DMS53 treated with DMSO at 0.1 percent for 48 hours (cell line): ENCODE measurements around the gene DHX30.
"Not testable (repeated sequence)": the region's sequence is repeated elsewhere in the genome, so short reads cannot be mapped to it uniquely, and the experiment has no call there.

Experiments
- DNase-seq: peaks from one replicate; lab custom pipeline; 2025; ENCODE audit not compliant: unreplicated experiment; lab: John Stamatoyannopoulos, UW

Gene DHX30, protein sequence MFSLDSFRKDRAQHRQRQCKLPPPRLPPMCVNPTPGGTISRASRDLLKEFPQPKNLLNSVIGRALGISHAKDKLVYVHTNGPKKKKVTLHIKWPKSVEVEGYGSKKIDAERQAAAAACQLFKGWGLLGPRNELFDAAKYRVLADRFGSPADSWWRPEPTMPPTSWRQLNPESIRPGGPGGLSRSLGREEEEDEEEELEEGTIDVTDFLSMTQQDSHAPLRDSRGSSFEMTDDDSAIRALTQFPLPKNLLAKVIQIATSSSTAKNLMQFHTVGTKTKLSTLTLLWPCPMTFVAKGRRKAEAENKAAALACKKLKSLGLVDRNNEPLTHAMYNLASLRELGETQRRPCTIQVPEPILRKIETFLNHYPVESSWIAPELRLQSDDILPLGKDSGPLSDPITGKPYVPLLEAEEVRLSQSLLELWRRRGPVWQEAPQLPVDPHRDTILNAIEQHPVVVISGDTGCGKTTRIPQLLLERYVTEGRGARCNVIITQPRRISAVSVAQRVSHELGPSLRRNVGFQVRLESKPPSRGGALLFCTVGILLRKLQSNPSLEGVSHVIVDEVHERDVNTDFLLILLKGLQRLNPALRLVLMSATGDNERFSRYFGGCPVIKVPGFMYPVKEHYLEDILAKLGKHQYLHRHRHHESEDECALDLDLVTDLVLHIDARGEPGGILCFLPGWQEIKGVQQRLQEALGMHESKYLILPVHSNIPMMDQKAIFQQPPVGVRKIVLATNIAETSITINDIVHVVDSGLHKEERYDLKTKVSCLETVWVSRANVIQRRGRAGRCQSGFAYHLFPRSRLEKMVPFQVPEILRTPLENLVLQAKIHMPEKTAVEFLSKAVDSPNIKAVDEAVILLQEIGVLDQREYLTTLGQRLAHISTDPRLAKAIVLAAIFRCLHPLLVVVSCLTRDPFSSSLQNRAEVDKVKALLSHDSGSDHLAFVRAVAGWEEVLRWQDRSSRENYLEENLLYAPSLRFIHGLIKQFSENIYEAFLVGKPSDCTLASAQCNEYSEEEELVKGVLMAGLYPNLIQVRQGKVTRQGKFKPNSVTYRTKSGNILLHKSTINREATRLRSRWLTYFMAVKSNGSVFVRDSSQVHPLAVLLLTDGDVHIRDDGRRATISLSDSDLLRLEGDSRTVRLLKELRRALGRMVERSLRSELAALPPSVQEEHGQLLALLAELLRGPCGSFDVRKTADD

DNA sequence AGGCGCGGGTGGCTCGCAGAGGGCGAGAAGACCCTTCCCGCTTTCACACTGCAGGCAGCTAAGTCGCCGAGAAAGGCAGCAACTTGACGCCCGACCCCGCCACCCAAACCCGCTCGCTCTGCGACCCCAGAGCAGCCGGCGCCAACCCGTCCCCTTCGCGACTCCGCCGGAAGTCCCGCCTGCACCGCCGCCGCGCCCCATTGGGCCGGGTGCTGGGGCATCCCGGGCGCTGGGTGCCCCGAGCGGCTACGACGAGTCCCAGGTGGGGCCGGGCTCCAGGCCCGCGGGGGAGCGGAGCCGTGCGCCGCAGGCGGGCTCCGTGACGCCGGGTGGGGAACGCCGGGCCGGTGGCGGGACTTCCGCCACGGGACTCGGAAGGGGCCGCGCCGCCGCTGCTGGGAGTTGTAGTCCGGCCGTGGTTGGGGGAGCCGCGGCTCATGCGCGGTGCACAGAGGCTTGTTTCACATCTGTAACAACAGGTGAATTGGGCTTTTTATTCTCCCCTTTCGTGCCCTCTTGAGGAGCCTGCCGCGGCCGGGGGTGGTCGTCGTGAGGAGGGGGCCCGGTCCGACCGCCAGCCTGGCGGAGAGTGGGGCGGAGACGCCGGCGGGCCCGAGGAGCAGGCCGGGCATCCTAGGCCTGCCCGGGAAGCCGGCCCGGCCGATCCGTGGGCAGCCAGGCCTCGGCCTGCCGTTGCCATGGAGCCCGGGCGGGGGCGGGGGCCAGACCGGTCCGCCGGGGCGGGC lies at the start of gene DHX30:
DHX30 (plus strand) TSS at position 405 of the 746 bp plus-strand sequence. CDS start 7,546 bp downstream, outside the sequence.
- peak; percentile 7 for DNase-seq

- DNase-seq = no peak
Observed at GRCh38 chr3:47758261-47759025, 44.5 kb upstream of the DHX30 start.

DNA sequence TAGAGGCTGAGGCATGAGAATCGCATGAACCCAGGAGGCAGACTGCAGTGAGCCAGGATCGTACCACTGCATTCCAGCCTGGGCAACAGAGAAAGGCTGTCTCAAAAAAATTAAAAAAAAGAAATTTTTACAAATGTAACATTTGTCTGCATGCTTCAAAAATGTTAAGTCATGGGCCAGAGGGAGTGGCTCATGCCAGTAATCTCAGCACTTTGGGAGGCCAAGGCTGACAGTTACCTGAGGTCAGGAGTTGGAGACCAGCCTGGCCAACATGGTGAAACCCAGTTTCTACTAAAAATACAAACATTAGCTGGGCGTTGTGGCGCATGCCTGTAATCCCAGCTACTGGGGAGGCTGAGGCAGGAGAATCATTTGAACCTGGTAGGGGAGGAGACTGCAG lies 42.7 kb upstream of the DHX30 start:
- DNase-seq = not testable (repeated sequence)

- no peak for DNase-seq
Observed at GRCh38 chr3:47761046-47761445, 41.9 kb upstream of the DHX30 start.

GRCh38 chr3:47762233-47762632 lies 40.7 kb upstream of the DHX30 start:
- DNase-seq = no peak

GRCh38 chr3:47766186-47766585 lies 36.8 kb upstream of the DHX30 start:
- DNase-seq = no peak

DNA sequence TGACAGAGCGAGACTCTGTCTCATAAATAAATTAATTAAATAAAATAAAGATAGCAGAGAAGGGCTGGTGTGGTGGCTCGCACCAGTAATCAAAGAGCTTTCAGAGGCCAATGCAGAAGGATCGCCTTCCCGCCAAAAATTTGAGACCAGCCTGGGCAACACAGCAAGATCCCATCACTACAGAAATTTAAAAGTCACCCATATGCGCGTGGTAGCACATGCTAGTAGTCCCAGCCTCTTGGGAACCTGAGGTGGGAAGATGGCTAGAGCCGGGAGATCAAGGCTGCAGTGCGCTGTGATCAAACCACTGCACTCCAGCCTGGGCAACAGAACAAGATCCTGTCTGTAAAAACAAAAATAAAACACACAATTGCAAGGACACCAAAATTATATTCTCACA lies 30.9 kb upstream of the DHX30 start:
- DNase-seq = no peak

GRCh38 chr3:47772788-47773187 lies 30.1 kb upstream of the DHX30 start:
- no peak for DNase-seq

GRCh38 chr3:47778746-47779145 lies 24.2 kb upstream of the DHX30 start:
- DNase-seq = no peak

DNA sequence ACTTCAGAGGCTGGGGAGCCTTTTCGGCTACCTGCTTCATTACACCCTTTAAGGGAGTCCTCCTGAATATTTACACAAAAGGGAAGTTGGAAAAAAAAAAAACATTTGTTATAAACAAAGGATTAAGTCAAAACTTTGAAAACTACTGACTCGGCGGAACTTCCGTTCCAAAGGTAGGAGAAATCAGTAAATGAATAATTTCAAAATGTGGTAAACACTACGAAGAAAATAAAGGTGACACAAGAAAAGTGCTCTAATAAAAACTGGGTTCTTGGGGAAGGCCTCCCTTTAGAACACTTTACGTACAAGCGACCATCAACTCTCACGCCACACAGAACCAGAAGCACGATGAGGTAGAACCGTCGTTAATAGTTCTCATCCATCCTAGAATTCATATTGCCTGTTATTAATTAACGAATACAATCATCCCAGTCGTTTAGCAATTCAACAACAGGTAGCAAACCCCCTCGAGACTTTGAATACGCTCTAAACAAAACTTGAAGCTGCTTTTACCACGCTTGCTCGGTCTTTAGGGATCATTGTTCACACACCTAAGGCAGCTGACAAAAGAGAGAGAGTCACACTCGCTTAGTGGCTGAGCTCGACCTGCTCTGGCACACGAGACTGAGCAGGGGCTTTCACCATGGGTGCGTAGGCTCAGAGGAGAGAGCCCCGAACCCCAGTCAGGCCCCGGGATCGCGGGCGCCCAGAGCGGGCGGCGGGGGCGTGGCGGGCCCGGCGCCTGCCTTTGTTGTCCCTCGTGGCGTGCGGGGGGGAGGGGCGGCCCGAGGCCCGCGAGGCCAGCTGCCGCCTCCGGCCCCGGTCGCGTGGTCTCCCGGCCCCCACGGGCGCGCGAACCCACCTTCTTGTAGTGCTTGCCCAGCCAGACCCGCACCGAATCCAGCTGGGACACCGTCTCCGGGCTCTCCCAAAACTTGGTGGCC lies 21.9 kb upstream of the DHX30 start:
- no peak for DNase-seq

- DNase-seq = peak; percentile 48
Observed at GRCh38 chr3:47781685-47782445, 21.1 kb upstream of the DHX30 start, which contains the start of gene SMARCC1. SMARCC1 (minus strand) TSS chr3:47781893; CDS start chr3:47781797, 96 bp downstream.

DNA sequence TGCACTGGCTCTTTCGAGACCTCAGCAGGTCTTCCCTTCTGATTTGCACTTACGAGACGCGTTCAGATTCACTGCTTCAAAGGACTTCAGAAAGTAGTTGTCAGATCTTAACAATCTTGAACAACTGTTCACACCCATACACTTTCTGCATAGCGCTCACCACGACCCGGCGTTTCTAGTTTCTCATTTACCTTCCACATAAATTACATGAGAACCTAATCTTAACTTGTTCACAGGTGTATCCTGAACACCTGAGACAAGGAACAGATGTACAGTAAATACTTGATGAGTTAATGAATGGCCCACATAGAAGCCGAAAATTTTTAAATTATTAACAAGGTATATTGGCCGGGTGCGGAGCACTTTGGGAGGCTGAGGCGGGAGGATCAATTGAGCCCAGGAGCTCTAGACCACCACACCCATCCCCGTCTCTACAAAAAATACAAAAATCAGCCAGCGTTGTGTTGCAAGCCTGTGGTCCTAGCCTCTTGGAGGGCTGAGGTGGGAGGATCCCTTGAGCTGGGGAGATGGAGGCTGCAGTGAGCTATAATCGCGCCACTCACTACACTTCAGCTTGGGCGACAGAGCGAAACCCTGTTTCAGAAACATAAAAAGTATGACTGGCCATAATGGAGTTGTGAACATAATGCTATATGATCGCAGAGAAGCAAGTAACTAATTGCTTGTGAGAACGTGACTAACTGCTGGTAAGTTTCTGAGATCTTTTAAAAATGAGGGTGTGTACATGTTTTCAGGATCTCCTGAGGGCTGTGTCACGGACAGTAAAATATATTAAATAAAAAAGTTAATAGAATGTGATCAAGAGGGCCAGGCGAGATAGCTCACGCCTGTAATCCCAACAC lies 20.3 kb upstream of the DHX30 start:
- no peak for DNase-seq

GRCh38 chr3:47783673-47784072 lies 19.3 kb upstream of the DHX30 start:
- no peak for DNase-seq

DNA sequence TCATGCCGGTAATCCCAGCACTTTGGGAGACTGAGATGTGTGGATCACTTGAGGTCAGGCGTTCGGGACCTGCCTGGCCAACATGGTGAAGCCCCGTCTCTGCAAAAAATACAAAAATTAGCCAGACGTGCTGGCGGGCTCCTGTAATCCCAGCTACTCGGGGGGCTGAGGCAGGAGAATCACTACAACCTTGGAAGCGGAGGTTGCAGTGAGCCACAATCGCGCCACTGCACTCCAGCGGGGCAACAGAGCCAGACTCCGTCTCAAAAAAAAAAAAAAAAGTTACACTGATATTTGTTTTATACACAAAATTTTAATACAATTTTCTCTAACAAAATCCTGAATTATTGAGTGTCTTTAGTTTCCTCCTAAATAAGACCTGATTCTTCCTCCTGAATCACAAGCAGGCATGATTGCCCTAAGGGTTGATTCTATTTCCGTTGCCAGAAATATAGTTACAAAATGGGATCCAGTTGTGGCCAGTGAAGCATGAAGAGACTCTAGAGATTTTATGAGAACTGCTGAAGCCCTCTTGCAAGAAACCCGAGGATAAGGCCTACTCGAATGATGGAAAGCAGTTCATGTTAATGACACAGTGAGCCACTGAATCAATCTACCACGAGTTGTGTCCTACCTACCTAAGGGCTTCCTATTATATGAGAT lies 11.6 kb upstream of the DHX30 start:
- no peak for DNase-seq

- no peak for DNase-seq
Observed at GRCh38 chr3:47792699-47793098, 10.2 kb upstream of the DHX30 start.

DNA sequence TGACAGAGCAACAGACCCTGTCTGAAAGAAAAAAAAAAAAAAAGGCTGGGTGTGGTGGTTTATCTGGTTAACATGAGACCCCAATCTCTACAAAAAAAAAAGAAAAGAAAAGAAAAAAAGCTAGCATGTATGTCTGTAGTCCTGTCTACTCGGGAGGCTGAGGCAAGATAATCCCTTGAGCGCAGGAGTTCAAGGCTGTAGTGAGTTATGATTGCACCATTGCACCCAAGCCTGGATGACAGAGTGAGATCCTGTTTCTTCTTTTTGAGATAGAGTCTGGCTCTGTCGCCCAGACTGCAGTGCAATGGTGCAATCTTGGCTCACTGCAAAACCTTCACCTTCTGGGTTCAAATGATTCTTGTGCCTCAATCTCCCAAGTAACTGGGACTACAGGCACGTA lies 8.4 kb upstream of the DHX30 start:
- DNase-seq = no peak

GRCh38 chr3:47799733-47800132 lies 3.2 kb upstream of the DHX30 start:
- no peak for DNase-seq
